Jurkat, Clone E6-1 (cell line): ENCODE data around the gene CAND1.

Experiments used
- DNase-seq: peaks from one replicate; pipeline ENCODE4 v3.0.0-alpha.2; 2011; ENCODE audit warnings: low read depth, low spot score
- H3K4me3 ChIP-seq: 2 replicates; pipeline ENCODE4 v1.5.1; 2011; ENCODE audit warnings: mild to moderate bottlenecking, low read length, control low read depth, moderate library complexity

The CAND1 gene

DNA sequence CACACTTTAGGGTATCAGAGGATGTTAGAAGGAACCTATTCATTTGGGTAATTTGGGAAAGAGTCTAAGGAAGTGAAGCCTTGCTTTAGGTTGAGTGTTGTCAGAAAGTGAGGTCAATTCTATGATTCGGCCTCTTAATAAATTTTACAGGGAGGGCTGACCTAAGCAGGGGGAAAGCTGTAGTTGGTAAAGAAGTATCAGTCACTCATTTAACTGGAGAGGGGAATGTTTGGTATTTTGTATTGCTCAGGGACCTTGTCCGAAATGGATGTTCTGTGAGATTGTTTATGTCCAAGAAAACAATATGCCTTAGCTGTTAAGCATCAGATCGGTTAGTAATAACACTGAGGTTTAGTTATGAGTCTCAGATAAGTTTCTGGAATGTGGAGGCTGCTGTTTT lies 7.3 kb downstream of the CAND1 start:
- no peak overlapping the region for H3K4me3 ChIP-seq
- DNase-seq: no peak

DNA sequence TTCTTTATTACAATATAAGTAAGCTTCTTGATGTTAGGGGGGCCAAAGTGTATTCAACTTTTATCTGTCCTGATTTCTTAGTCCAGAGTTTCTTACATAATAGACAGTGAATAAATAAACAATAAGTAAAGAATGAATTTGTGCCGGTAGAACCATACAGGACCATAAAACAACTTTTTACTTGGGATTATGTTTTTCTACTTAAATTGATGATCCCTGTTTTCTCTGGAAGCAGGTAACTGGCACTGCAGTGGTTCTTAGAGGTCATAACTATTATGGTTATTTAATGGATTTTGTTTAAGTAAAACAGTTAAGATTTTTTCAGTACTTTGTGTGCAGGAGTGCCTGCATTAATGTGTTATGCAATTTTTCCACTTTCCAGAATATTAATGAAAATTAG lies 10.5 kb downstream of the CAND1 start:
- H3K4me3 ChIP-seq: no peak overlapping the region
- DNase-seq: no peak

DNA sequence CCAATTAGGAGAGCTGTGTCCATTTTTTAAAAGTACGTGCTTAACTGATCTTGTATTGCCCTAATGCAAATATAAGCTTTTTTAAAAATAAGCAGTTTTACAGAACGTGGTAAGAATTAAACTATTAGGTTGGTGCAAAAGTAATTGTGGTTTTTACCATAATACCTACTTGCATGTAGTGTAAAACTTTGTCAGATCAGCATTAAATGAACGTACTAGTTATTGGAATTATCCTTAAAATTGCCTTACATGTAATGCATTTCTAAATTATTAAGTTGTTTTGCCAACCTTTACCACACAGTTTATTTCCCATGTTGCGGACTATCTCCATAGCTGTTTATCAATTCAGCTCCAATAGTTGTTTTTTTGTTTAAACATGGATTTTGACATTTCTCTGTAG lies 10.9 kb downstream of the CAND1 start:
- no peak overlapping the region for H3K4me3 ChIP-seq
- no peak for DNase-seq

DNA sequence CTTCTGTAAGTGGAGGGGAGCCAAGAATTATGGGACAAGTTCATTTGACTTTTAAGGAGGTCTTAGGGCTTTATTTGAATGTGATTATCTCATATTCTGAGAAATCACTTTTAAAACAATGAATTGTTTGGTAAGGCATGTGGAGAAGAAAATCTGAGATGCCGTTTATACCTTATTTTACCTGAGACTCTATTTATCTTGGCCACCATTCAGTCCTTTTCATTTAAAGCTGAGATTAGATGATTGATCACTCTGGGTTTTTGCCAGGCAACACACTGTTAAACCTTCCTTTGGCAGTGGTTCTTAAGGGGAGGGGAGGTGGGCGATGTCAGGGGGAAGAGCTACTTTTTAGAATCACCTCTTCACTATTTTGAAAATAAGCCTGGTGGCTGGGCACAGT lies 11.4 kb downstream of the CAND1 start:
- no peak overlapping the region for H3K4me3 ChIP-seq
- no peak for DNase-seq

DNA sequence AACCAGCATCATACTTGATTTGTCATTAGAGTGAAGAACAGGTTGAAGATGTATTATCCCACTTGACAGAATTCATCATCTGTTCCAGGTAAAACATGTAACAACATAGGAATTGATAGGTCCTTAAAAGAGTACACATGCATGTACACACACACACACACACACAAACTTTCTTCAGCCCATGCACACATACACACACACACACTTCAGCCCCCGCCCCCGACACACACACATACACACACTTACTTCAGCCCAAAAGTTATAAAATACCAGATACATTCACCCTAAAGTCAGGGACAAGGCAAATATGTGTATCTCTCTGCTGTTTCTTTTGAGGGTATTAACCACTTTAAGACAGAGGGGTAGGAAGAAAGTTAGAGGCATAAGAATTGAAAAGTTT lies 15.4 kb downstream of the CAND1 start:
- DNase-seq: no peak
- no peak overlapping the region for H3K4me3 ChIP-seq

DNA sequence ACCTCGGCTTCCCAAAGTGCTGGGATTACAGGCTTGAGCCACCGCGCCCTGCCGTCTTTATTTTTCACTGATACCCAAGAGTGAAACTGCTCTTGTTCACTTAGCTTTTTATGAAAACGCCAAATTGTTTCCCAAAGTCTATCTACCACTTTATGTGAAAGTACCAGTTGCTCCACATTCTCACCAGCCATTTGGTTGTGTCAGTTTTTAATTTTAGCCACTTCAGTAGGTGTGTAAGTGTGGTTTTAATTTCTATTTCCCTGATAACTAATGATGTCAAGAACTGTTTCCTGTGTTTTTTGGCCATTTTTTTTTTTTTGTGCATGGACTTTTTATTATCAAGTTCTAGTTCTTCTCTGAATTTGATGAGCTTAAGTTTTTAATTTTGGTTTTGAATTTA lies 17.1 kb downstream of the CAND1 start:
- H3K4me3 ChIP-seq: no peak overlapping the region
- DNase-seq: no peak

DNA sequence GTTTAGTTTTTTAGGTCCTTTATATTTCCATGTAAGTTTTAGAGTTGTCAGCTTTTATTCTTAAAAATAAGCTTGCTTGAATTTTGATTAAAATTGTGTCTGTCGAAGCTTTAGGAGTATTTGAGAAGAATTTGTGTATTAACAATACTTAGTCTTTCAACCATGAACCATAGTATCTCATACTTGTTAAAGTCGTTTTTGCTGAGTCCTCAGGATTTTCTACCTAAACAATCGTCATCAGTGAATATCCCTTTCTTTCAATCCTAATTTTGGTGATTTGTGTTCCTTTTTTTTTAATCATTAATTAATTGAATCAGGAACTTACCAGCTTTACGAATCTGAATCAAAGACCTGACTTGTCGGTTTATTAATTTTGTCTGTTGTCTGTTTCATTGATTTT lies 18.2 kb downstream of the CAND1 start:
- no peak for DNase-seq
- H3K4me3 ChIP-seq: no peak overlapping the region

DNA sequence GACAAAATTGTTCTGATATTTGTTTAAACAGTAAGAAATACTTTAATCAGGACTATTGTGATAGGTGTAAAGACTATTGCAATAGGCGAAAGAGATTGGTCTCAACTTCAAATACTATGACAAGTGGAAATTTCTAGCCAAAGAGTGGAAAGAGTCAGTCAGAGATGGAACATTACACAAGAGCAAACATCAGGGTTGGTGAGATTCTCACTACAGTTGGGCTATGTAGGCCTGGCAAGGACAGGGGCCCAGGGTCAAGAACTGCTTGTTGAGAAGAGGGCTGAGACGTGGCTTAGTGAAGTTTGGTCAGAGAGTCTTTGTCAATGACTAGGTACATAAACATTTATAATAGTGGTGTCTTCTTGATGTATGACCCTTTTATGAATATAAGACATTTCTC lies 19.4 kb downstream of the CAND1 start:
- DNase-seq: no peak
- H3K4me3 ChIP-seq: no peak overlapping the region

DNA sequence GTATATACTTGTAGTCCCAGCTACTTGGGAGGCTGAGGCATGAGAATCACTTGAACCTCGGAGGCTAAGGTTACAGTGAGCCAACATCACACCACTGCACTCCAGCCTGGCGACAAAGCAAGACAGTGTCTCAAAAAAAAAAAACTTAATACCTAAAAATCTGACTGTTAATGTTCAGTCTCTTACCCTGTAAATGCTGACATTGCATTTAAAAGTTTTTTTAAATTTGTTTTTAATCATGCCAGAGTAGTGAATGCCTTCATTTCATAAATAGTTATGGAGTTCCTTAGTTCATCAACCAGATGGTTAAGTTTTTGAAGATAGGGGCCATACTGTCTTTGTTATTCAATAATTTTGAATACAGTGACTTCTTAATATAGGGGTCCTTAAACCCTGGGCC lies 21.2 kb downstream of the CAND1 start:
- no peak for DNase-seq
- no peak overlapping the region for H3K4me3 ChIP-seq

DNA sequence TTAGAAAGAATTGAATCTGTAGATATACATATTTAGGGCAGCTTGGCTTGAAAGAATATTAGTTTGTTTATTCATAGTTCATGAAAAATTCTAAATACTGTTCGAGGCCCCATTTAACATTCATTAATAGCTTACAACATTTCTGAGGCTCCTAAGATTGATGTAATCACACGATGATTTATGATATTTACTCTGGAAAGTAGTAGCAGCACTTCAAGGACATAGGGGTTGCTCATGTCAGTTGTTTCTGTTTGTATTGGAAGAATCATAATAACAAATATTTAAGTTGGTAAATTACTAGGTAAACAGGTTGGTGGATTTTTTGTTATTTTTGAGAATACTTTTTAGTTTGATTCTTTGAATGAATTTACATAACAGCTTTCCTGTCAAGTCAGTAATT lies 30.4 kb downstream of the CAND1 start:
- DNase-seq: no peak

DNA sequence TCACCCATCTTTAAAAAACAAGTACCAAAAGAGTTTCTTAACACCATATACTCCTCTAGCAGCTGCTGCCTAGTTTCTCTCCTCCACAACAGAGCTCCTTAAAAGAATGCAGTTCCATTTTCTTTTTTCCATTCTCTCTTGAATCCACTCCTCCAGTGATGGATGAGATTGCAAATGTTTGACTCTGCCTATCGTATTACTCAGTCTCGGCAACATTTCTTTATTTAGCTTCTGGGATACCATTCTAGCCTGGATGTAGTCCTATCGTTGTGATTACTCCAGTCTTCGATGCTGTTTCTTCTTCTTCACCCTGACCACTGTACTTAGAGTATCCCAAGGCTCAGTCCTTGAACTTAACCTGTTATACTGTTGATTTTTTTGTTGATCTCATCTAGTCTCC lies 30.8 kb downstream of the CAND1 start:
- DNase-seq: no peak
- H3K4me3 ChIP-seq: no peak overlapping the region

More for the DNA sequence above, 30.4 kb downstream of the CAND1 start:
- H3K4me3 ChIP-seq: no peak overlapping the region

DNA sequence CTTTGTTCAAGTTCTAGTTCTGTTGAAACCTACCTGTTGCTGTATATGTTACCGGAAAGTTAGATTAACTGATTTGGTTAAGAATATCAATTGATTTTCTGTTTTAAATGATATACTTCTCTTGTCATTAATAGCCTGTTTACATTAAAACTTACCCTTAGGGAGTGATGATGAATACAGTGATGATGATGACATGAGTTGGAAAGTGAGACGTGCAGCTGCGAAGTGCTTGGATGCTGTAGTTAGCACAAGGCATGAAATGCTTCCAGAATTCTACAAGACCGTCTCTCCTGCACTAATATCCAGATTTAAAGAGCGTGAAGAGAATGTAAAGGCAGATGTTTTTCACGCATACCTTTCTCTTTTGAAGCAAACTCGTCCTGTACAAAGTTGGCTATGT lies 33.0 kb downstream of the CAND1 start:
- H3K4me3 ChIP-seq: no peak overlapping the region
- no peak for DNase-seq

DNA sequence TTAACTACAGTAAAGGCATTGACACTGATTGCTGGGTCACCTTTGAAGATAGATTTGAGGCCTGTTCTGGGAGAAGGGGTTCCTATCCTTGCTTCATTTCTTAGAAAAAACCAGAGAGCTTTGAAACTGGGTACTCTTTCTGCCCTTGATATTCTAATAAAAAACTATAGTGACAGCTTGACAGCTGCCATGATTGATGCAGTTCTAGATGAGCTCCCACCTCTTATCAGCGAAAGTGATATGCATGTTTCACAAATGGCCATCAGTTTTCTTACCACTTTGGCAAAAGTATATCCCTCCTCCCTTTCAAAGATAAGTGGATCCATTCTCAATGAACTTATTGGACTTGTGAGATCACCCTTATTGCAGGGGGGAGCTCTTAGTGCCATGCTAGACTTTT lies 36.4 kb downstream of the CAND1 start:
- DNase-seq: no peak
- H3K4me3 ChIP-seq: no peak overlapping the region

DNA sequence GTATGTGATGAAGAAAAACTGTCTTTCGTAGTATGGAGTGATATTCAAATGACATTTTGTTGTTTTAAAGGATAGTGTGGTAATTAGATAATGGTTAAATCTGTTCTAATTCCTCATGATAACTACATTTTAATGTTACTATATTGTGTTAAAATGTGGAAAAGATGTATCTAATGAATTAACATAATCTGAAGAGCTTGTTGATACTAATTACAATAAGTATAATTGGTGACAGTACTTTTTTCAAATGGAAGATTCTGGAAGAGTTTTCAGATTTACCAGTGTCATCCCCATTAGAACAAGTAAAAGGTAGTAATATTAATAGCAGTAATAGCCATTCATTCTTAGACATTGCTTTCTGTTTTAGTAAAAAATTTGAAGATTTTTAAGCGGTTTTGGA lies 37.6 kb downstream of the CAND1 start:
- no peak overlapping the region for H3K4me3 ChIP-seq
- no peak for DNase-seq

DNA sequence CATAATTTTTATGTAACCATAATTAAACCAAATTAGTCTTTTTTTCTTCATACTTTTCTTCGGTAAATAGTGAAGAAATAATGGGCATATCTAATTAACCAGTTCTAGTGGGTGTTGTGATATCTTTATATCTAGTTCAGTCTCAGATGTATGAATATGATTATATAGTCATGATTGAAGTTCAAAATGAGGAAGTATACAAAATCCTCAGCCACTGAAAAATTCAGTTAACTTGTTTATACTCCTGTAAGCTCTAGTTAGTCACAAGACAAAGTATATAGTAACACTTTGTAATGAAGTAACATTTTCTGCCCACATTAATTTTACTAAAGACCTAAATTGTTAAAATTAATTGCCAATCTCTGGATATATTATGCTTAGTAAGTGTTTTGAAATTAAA lies 46.5 kb downstream of the CAND1 start:
- no peak overlapping the region for H3K4me3 ChIP-seq
- DNase-seq: no peak

DNA sequence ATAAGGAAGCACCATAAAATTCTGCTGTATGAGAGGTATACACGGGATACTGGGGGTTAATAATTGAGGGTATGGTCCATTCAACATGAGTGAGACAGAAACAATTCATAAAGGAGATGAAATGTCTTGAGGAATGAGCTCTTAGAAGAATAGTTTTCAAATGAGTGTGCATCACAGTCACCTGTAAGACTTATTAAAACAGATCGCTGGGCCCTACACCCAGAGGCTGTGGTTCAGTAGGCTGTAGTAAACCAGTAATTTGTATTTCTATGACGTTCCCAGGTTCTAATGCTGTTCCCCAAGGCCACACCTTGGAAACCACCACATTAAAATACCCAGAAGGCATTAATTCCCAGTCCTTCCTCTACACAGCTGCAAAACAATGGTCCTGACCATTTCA lies 49.6 kb downstream of the CAND1 start:
- no peak for DNase-seq

DNA sequence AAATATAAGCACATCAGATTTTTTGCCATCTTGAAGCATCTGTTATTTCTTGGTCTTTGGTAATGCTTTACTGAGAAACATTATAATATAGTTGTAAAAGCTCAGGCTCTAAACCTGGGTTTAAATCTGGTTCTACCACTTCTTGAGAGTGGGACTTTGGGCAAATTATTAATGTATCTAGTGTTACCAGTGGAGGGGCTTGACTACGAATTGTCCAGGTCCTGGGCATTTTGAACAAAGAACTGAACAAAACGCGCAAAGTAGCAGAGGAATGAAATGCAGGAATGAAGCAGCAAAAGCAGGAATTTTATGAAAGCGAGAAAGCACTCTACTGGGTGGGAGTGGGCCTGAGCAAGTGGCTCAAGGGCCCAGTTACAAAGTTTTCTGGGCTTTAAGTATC lies 50.8 kb downstream of the CAND1 start:
- DNase-seq: no peak
- no peak overlapping the region for H3K4me3 ChIP-seq

More for the DNA sequence above, 49.6 kb downstream of the CAND1 start:
- H3K4me3 ChIP-seq: no peak overlapping the region

DNA sequence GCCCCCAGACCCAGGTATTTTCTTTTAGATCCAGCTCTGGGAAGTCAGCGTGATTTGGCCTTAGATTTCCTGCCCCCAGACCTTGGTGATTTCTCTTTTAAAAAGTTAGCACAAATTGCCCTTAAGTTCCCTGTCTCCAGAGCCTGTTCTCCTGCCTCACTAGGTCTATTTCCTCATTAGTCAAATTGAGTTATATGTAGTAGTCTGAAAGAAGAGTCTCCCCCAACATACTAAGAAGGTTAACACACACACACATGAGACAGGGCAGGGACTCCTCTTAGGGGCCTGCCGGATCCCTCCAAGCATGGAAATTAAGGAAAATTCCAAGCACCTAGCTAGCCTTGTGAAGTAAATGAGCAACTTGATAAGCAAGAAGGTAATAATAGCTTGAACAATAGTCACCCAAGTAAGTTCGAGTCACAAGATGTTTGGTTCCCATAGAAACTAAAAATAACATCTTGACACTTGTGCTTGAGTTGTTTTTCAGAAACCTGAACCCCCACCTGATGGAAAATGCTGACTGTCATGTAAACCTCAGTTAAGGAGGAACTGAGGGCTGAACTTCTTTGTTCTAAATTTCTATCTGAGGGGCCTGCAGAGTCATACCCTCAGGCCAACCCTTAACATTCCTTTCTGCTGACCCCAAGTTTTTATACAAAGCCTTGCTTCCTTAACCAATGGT lies 51.6 kb downstream of the CAND1 start:
- no peak for DNase-seq
- H3K4me3 ChIP-seq: no peak overlapping the region

DNA sequence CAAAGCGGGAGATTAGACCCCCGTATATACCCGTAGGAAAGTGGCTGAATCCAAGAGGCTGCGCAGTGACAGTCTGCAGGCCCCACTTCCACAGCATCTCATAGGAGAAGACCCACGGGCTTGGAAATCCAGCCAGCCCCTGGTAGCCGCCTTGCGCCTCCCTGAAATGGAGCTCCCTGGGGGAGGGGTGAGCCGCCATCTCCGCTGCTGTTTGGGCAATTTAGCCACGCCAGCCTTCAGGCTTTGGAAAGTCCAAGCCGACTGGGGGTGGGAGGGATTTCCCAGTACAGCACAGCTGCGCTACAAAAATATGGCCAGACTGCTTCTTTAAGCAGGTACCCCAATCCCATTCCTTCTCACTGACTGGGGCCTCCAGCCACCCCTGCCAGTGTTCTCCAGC lies 53.4 kb downstream of the CAND1 start:
- no peak for DNase-seq
- H3K4me3 ChIP-seq: no peak overlapping the region

DNA sequence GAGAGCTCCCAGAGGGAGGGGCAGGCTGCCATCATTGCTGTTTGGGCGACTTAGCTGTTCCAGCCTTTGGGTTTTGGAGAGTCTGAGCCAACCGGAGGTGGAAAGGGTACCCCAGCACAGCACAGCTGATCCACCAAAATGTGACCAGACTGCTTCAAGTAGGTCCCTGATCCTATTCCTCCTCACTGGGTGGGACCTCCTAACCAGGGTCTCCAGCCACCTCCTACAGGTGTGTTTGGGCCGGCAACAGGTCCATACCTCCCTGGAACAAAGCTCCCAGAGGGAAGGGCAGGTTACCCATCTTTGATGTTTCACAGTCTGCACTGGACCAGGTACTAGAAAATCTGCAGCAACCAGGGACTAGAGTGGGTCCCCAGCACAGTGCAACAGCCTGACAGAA lies 53.8 kb downstream of the CAND1 start:
- DNase-seq: no peak
- H3K4me3 ChIP-seq: no peak overlapping the region

DNA sequence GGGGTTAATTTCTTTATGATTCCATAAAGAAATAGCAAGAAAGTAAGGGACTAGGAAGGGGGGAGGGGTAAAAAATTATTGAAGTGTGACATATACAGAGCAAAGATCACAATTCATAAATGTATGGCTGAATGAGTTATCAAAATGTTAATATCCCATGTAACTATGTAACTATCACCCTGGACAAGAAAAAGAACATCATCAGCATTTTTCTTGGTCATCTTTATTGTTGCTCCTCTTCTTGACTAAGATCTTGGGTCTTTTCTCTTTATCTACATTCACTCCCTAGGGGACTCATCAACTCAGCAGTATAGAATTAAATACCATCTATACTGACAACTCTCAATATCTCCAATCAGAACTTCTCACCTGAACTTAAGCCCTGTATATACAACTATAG lies 57.5 kb downstream of the CAND1 start:
- no peak overlapping the region for H3K4me3 ChIP-seq
- DNase-seq: no peak

DNA sequence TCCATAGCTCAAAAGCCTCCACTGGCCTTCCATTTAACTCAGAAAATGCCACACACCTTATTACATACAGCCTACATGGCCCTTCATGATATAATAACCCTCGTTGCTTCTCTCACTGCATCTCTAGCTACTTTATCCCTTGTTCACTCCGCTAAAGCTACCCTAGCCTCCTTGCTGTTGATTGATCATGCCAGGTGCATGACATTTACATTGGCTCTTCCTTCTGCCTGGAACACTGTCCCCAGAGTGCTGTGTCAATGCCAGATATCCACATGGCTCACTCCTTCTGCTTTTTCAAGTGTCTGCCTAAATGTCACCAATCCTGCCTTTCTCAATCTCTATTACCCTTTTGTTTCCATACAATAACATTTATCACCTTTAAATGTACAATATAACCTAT lies 58.3 kb downstream of the CAND1 start:
- no peak for DNase-seq

More for the DNA sequence above, 58.3 kb downstream of the CAND1 start:
- H3K4me3 ChIP-seq: no peak overlapping the region
